BE2C (cell line): ENCODE results near the gene TCEAL3.

ENCODE experiments used
- DNase-seq: peaks from one replicate; pipeline ENCODE4 v3.0.0-alpha.2; 2020
- H3K27me3 ChIP-seq: fragments of 250-450 bp; sonication (Bioruptor Pico); 2 replicates; pipeline ENCODE4 v1.5.1; 2020; ENCODE audit warnings: mild to moderate bottlenecking
- H3K36me3 ChIP-seq: fragments of 250-450 bp; sonication (Bioruptor Pico); 2 replicates; pipeline ENCODE4 v1.5.1; 2020; ENCODE audit warnings: mild to moderate bottlenecking
- H3K4me1 ChIP-seq: fragments of 250-450 bp; sonication (Bioruptor Pico); 2 replicates; pipeline ENCODE4 v1.5.1; 2020
- H3K4me3 ChIP-seq: 2 replicates; pipeline ENCODE4 v1.5.1; 2011; ENCODE audit warnings: low read depth, low read length
- H3K9me3 ChIP-seq: fragments of 250-450 bp; sonication (Bioruptor Pico); 2 replicates; pipeline ENCODE4 v1.5.1; 2020
- CTCF ChIP-seq: IDR thresholded peaks from 2 replicates; pipeline ENCODE4 v1.5.1; 2012; ENCODE audit warnings: mild to moderate bottlenecking, low read depth, low read length

Gene TCEAL3

GRCh38 chrX:103608306-103608963, 672 bp downstream of the TCEAL3 start:
- DNase-seq: no peak
- H3K27me3 ChIP-seq: no peaks in the 10 kb centered on the region
- no peaks in the 10 kb centered on the region for H3K36me3 ChIP-seq
- peak overlapping the region; percentile 61 for H3K4me3 ChIP-seq
- no peak for TF ChIP-seq CTCF
- no peaks in the 10 kb centered on the region for H3K9me3 ChIP-seq
- H3K4me1 ChIP-seq: no peaks in the 10 kb centered on the region

GRCh38 chrX:103610282-103610681, 2.5 kb downstream of the TCEAL3 start:
- no peak for DNase-seq
- TF ChIP-seq CTCF: no peak
- Histone ChIP-seq H3K27me3 (no peaks in the 10 kb centered on the region), H3K9me3 (no peaks in the 10 kb centered on the region), H3K36me3 (no peaks in the 10 kb centered on the region), H3K4me1 (no peaks in the 10 kb centered on the region), H3K4me3 (no peak overlapping the region)

GRCh38 chrX:103613362-103613890, 5.7 kb downstream of the TCEAL3 start:
- no peak overlapping the region for H3K4me3 ChIP-seq
- DNase-seq: no peak
- no peak for TF ChIP-seq CTCF
- H3K9me3 ChIP-seq: no peaks in the 10 kb centered on the region
- no peaks in the 10 kb centered on the region for H3K36me3 ChIP-seq
- H3K27me3 ChIP-seq: no peaks in the 10 kb centered on the region
- H3K4me1 ChIP-seq: no peaks in the 10 kb centered on the region

GRCh38 chrX:103614999-103615398, 7.2 kb downstream of the TCEAL3 start:
- H3K4me1 ChIP-seq: no peaks in the 10 kb centered on the region
- no peak overlapping the region for H3K4me3 ChIP-seq
- H3K27me3 ChIP-seq: no peaks in the 10 kb centered on the region
- no peaks in the 10 kb centered on the region for H3K9me3 ChIP-seq
- no peak for TF ChIP-seq CTCF
- DNase-seq: no peak
- no peaks in the 10 kb centered on the region for H3K36me3 ChIP-seq

- H3K4me1 ChIP-seq: no peaks in the 10 kb centered on the region
- no peak overlapping the region for H3K4me3 ChIP-seq
- no peaks in the 10 kb centered on the region for H3K36me3 ChIP-seq
- no peaks in the 10 kb centered on the region for H3K9me3 ChIP-seq
- no peak for DNase-seq
- no peaks in the 10 kb centered on the region for H3K27me3 ChIP-seq
- TF ChIP-seq CTCF: no peak
These were observed 8.1 kb downstream of the TCEAL3 start for GRCh38 chrX:103615781-103616371.

- DNase-seq: no peak
- Histone ChIP-seq H3K36me3 (no peaks in the 10 kb centered on the region), H3K4me3 (no peak overlapping the region), H3K27me3 (no peaks in the 10 kb centered on the region), H3K4me1 (no peaks in the 10 kb centered on the region), H3K9me3 (no peaks in the 10 kb centered on the region)
- no peak for TF ChIP-seq CTCF
These were observed 9.0 kb downstream of the TCEAL3 start for GRCh38 chrX:103616676-103617186.
